Measurements from ENCODE around the gene ALDH1B1.
"Not testable (repeated sequence)": the region's sequence is repeated elsewhere in the genome, so short reads cannot be mapped to it uniquely, and the experiment has no call there.

ALDH1B1 gene

GRCh38 chr9:38360839-38361472 lies 31.5 kb upstream of the ALDH1B1 start:
- FAIRE-seq: no peak
- DNase-seq (ENCODE audit: extremely low spot score, insufficient read length, low read depth): no peak

- DNase-seq (ENCODE audit: extremely low spot score, insufficient read length, low read depth): no peak
Measured at GRCh38 chr9:38361473-38361850, 31.0 kb upstream of the ALDH1B1 start.

GRCh38 chr9:38362852-38363588 lies 29.5 kb upstream of the ALDH1B1 start:
- FAIRE-seq (peak; percentile 81), DNase-seq (ENCODE audit: extremely low spot score, insufficient read length, low read depth) (peak; percentile 37)

More at GRCh38 chr9:38361473-38361850, 31.0 kb upstream of the ALDH1B1 start:
- FAIRE-seq: no peak

- DNase-seq (ENCODE audit: extremely low spot score, insufficient read length, low read depth) (no peak), FAIRE-seq (no peak)
Measured at GRCh38 chr9:38363589-38363925, 28.9 kb upstream of the ALDH1B1 start.

- FAIRE-seq: no peak
- DNase-seq (ENCODE audit: extremely low spot score, insufficient read length, low read depth): no peak
Measured at GRCh38 chr9:38367898-38368297, 24.6 kb upstream of the ALDH1B1 start.

GRCh38 chr9:38368731-38369130 lies 23.8 kb upstream of the ALDH1B1 start:
- DNase-seq (ENCODE audit: extremely low spot score, insufficient read length, low read depth) (no peak), FAIRE-seq (no peak)

GRCh38 chr9:38370176-38370575 lies 22.3 kb upstream of the ALDH1B1 start:
- DNase-seq (ENCODE audit: extremely low spot score, insufficient read length, low read depth) (no peak), FAIRE-seq (no peak)

- FAIRE-seq: peak; percentile 69
Measured at GRCh38 chr9:38371495-38371894, 21.0 kb upstream of the ALDH1B1 start.

GRCh38 chr9:38372762-38373619 lies 19.5 kb upstream of the ALDH1B1 start:
- DNase-seq (ENCODE audit: extremely low spot score, insufficient read length, low read depth): no peak
- no peak for FAIRE-seq

More at GRCh38 chr9:38371495-38371894, 21.0 kb upstream of the ALDH1B1 start:
- DNase-seq (ENCODE audit: extremely low spot score, insufficient read length, low read depth): no peak

- FAIRE-seq (no peak), DNase-seq (ENCODE audit: extremely low spot score, insufficient read length, low read depth) (no peak)
Measured at GRCh38 chr9:38373679-38374078, 18.8 kb upstream of the ALDH1B1 start.

- FAIRE-seq (no peak), DNase-seq (ENCODE audit: extremely low spot score, insufficient read length, low read depth) (no peak)
Measured at GRCh38 chr9:38374847-38375571, 17.5 kb upstream of the ALDH1B1 start.

- DNase-seq (ENCODE audit: extremely low spot score, insufficient read length, low read depth) (no peak), FAIRE-seq (no peak)
Measured at GRCh38 chr9:38375572-38375963, 16.9 kb upstream of the ALDH1B1 start.

- FAIRE-seq (no peak), DNase-seq (ENCODE audit: extremely low spot score, insufficient read length, low read depth) (no peak)
Measured at GRCh38 chr9:38376021-38376670, 16.4 kb upstream of the ALDH1B1 start.

GRCh38 chr9:38377336-38378083 lies 15.0 kb upstream of the ALDH1B1 start:
- DNase-seq (ENCODE audit: extremely low spot score, insufficient read length, low read depth); FAIRE-seq: not testable (repeated sequence)

- DNase-seq (ENCODE audit: extremely low spot score, insufficient read length, low read depth) (no peak), FAIRE-seq (no peak)
Measured at GRCh38 chr9:38380230-38380871, 12.2 kb upstream of the ALDH1B1 start.

- DNase-seq (ENCODE audit: extremely low spot score, insufficient read length, low read depth) (no peak), FAIRE-seq (no peak)
Measured at GRCh38 chr9:38380872-38381534, 11.5 kb upstream of the ALDH1B1 start.

- FAIRE-seq (no peak), DNase-seq (ENCODE audit: extremely low spot score, insufficient read length, low read depth) (no peak)
Measured at GRCh38 chr9:38382141-38382540, 10.4 kb upstream of the ALDH1B1 start.
